ENCODE results near the gene IMP4. TPM values are rescaled to one million over a fixed set of nuclear protein-coding genes. Genes with fewer than 3 reads are reported as not detected.

Gene IMP4
- total and polyA plus RNA-seq, 2 of the 13 experiments (the other 11 are each of a cell fraction or from before 2014, with no cell fraction given), result 142 to 158 TPM

GRCh38 chr2:130342533-130343275, at the start of gene IMP4 (continued):
- 0 out of 2 replicates have a peak, but pooled peaks have one; percentile 45 for TF ChIP-seq ZNF292 (CRISPR knock-in tag; IDR thresholded peaks at IDR 0.05; ENCODE audit: borderline replicate concordance, low read depth)
- TF ChIP-seq ZNF230 (CRISPR knock-in tag; IDR thresholded peaks at IDR 0.05), result 0 out of 2 replicates have a peak, but pooled peaks have one; percentile 3
- no peak for TF ChIP-seq ESRRA (CRISPR knock-in tag; IDR thresholded peaks at IDR 0.05; ENCODE audit: low read depth)
- TF ChIP-seq CREB3 (CRISPR knock-in tag; IDR thresholded peaks at IDR 0.05), result no peak
- TF ChIP-seq ARHGAP35 (CRISPR knock-in tag; IDR thresholded peaks at IDR 0.05; ENCODE audit: borderline replicate concordance), result peak; percentile 82; the same call in 1 of the 2 replicates
- TF ChIP-seq ATM (IDR thresholded peaks at IDR 0.05; ENCODE audit: borderline replicate concordance), result no peak
- no peak for TF ChIP-seq ZNF549 (CRISPR knock-in tag; IDR thresholded peaks at IDR 0.05)
- peak; percentile 22; the same call in 1 of the 2 replicates for TF ChIP-seq ZNF121 (CRISPR knock-in tag; IDR thresholded peaks at IDR 0.05)
- TF ChIP-seq ZNF451 (CRISPR knock-in tag; IDR thresholded peaks at IDR 0.05), result no peak
- peak; percentile 99 for TF ChIP-seq MAX (IDR thresholded peaks at IDR 0.05)
- no peak for TF ChIP-seq CERS6 (CRISPR knock-in tag; IDR thresholded peaks at IDR 0.05)
- TF ChIP-seq MBNL3 (CRISPR knock-in tag; conservative IDR thresholded peaks at IDR 0.05), result no peak
- no peak for TF ChIP-seq HHEX (CRISPR knock-in tag; IDR thresholded peaks at IDR 0.05)
- no peak for TF ChIP-seq ATAD3A (CRISPR knock-in tag; IDR thresholded peaks at IDR 0.05)
- peak; percentile 15; the same call in 1 of the 2 replicates for TF ChIP-seq NR2F2 (IDR thresholded peaks at IDR 0.05; ENCODE audit: borderline replicate concordance, low read depth)
- TF ChIP-seq ZFP36L1 (CRISPR knock-in tag; IDR thresholded peaks at IDR 0.05), result peak; percentile 72; the same call in 1 of the 2 replicates
- TF ChIP-seq ZNF850 (CRISPR knock-in tag; conservative IDR thresholded peaks at IDR 0.05), result no peak
- TF ChIP-seq ZNF720 (CRISPR knock-in tag; IDR thresholded peaks at IDR 0.05), result no peak
- no peak for TF ChIP-seq SMC3 (IDR thresholded peaks at IDR 0.05; ENCODE audit: low read length)
- no peak for TF ChIP-seq TEF (CRISPR knock-in tag; IDR thresholded peaks at IDR 0.05)
- peak; percentile 3; the same call in 1 of the 2 replicates for TF ChIP-seq ZMYM3 (CRISPR knock-in tag; IDR thresholded peaks at IDR 0.05)
- TF ChIP-seq ATF4 (CRISPR knock-in tag; IDR thresholded peaks at IDR 0.05), result peak in 1 of 2 experiments; percentile 52; a peak in 1 of 4 replicates
- no peak for TF ChIP-seq ZNF260 (CRISPR knock-in tag; IDR thresholded peaks at IDR 0.05; ENCODE audit: borderline replicate concordance, low read depth)
- peak; percentile 91 for TF ChIP-seq ZNF335 (CRISPR knock-in tag; IDR thresholded peaks at IDR 0.05)
- 0 out of 2 replicates have a peak, but pooled peaks have one; percentile 68 for TF ChIP-seq ZMAT3 (CRISPR knock-in tag; conservative IDR thresholded peaks at IDR 0.05)
- peak; percentile 70 for TF ChIP-seq ZNF746 (CRISPR knock-in tag; IDR thresholded peaks at IDR 0.05)
- TF ChIP-seq KDM1A (CRISPR knock-in tag; IDR thresholded peaks at IDR 0.05), result no peak
- TF ChIP-seq ZFP41 (CRISPR knock-in tag; IDR thresholded peaks at IDR 0.05; ENCODE audit: borderline replicate concordance), result peak; percentile 83; the same call in 1 of the 2 replicates
